ENCODE data around the gene PRR5L.
"Not testable (repeated sequence)": the region's sequence is repeated elsewhere in the genome, so short reads cannot be mapped to it uniquely, and the experiment has no call there.

Gene PRR5L

GRCh38 chr11:36511062-36511461 lies 215.0 kb downstream of the PRR5L start:
- not testable (repeated sequence) for DNase-seq

- DNase-seq, result no peak
Measured at GRCh38 chr11:36512016-36512415, 215.9 kb downstream of the PRR5L start.

GRCh38 chr11:36513965-36514364 lies 217.9 kb downstream of the PRR5L start:
- no peak for DNase-seq

Data from stimulated activated CD4-positive, alpha-beta T cell treated with anti-CD3 and anti-CD28 coated beads, Interleukin-2, amount 100 ng/mL, for 48 hours (primary cell).